GM18505 (cell line): ENCODE data around the gene CXCL10.

Source experiments
- ATAC-seq: cut with Tn5 transposase; IDR thresholded peaks from one replicate; pipeline ENCODE4 v1.9.1; 2021; ENCODE audit not compliant: unreplicated experiment
- POLR2A ChIP-seq: IDR thresholded peaks from 4 replicates; pipeline ENCODE4 v1.6.1; 2011; ENCODE audit warnings: borderline replicate concordance; ENCODE audit not compliant: insufficient read depth, insufficient read length; ENCODE audit errors: extremely low read depth

Gene CXCL10

DNA sequence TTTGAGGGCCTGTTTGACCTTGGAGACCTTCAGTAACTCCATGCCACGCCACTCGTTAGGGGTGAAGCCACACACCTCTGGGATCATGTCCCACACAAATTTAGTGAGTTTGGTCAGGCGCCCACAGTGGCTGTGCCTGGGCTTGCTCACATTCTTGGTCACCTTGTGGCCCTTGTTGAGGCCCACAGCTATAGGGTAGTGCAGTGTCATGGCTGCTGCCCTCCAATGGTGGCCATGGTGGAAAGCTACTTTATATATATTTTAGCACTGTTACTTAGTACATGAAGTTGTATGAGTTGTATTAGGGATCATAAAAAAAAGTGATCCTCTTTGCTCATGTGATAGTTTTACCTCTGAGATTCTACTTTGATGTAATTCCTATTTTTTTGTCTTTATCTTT is 13.6 kb upstream of the CXCL10 start:
- ATAC-seq = no peak

DNA sequence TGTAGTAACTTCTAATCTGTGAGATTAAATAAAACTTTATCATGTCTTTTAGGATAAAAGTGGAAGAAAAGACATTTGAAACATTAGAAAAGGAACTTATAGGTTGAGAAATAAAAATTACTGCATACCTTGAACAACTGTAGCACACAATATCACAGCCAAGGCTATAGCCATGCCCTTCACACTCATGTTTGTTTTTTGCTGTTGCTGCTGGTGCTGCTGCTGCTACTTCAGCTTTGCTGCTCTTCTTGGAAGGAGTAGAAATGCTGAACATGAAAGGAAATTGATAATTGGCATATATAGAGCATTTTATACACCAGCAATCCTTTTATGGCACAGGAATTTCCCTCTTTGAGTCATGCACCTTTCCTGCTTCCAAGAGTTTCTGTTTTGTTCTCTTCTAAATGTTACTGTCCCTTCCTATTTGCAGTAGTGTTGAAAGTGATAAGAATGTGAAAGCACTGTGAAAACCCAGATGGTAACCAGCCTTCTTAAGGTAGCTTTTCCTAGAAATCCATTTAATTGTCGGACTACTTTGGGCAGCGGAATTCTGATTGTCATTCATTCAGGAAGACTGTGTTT is 12.6 kb upstream of the CXCL10 start, which contains the start of gene CXCL11:
CXCL11 (minus strand) TSS at position 272 of the 582 bp plus-strand sequence; CDS start at position 189, 83 bp downstream.
- no peak for ATAC-seq

More for the DNA sequence above, 13.6 kb upstream of the CXCL10 start:
- TF ChIP-seq POLR2A = no peak

DNA sequence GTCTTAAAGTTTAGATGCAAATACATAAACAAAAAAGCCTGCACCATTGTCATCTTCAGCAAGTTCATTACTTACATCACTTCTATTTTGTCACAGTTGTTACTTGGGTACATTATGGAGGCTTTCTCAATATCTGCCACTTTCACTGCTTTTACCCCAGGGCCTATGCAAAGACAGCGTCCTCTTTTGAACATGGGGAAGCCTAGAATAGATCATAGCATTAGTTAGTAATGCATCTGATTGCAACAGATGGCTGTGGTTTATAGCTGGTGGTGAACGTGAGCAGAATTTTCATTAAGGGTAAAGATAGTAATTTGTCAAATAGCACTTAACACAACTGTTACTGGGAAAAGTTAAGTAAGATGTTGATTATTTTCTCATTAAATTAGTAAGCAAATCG is 11.8 kb upstream of the CXCL10 start:
- no peak for TF ChIP-seq POLR2A
- ATAC-seq = no peak

More for the DNA sequence above, 12.6 kb upstream of the CXCL10 start, which contains the start of gene CXCL11:
- TF ChIP-seq POLR2A = no peak

- TF ChIP-seq POLR2A = no peak
- ATAC-seq = no peak
These were observed 6.0 kb upstream of the CXCL10 start for GRCh38 chr4:76029300-76029699.

DNA sequence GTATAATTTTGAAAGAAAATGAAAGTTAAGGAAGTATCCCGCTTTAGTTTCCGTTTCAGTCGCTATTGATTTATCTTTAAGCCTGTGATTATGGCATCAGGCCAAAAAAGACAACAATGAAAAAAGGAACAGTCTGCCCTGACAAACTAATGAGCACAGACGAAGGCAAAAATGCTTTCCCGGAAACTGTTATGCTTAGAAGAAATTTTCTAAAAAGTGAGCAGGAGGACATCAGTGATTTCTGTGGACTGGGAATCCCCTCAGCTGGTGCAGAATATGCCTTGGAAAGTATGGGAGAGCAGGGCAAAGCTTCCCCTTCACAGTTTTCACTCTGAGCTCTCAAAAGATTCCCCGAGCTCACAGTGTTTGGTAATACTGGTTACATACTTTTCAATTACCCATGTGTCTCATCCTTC is 5.1 kb upstream of the CXCL10 start:
- no peak for TF ChIP-seq POLR2A
- no peak for ATAC-seq

DNA sequence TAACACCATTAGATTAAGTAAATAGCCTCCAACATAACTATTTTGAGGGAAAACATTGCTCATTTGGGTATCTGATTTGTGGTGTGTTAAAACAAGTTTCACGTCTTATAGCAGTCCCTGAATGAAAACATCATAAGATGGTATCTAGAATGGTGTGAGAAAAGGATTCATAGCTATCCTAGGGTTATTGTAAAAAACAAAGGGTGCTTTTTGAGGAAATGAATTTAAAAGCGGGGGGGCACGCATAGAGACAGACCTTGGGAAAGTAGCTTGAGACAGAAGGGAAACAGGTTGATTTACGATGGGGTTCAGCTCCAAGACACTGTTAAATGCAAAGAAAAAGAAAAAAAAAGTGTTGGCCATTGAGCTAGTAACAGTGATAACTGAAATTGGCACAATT is 768 bp upstream of the CXCL10 start:
- no peak for ATAC-seq
- no peak for TF ChIP-seq POLR2A

GRCh38 chr4:76022677-76023076 is 620 bp downstream of the CXCL10 start:
- no peak for ATAC-seq

GRCh38 chr4:76022031-76022430 is 1.3 kb downstream of the CXCL10 start:
- no peak for ATAC-seq
- no peak for TF ChIP-seq POLR2A

More at GRCh38 chr4:76022677-76023076, 620 bp downstream of the CXCL10 start:
- TF ChIP-seq POLR2A = no peak

DNA sequence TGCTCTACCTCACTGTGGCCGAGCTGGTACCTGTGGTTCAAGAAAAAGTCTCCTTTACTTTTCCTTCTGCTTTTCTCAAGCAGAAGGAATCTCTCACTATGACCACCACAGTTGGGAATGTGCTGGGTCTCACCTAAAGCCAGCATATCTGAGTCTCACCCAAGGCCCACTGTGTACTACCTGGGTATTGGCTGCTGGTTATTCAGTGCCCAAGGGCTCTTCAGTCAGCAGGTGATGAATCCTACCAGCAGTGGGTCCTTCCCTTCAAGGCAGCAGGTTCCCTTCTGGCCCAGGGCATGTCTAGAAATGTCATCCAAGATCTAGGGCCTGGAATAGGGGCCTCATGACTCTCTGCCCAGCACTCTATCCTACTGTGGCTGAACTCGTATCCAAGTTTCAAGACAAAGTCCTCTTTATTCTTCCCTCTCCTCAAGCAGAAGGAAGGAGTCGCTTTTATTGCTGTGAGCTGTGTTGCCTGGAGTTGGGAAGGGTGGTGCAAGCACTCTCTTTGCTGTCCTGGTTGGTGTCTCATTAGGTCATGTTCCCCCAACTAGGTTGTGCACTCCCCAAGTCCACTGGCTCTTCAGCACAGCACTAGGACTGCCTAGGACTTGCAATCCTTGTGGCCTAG is 6.1 kb downstream of the CXCL10 start:
- no peak for ATAC-seq
- no peak for TF ChIP-seq POLR2A

DNA sequence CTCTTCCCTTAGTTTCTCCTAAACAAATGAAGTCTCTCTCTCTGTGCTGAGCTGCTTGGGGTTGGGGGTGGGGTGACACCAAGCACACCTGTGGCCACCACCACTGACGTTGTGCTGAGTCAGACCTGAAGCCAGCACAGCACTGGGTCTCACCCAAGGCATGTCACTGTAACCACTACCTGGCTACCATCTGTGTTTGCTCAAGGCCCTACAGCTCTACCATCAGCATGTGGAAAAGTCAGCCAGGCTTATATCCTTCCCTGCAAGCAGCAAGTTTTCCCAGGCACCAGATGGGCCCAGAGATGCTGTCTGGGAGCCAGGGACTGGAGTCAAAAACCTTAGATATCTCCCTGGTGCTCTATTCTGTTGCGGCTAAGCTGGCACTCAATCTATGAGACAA is 6.9 kb downstream of the CXCL10 start:
- TF ChIP-seq POLR2A = no peak
- peak; percentile 68 for ATAC-seq

DNA sequence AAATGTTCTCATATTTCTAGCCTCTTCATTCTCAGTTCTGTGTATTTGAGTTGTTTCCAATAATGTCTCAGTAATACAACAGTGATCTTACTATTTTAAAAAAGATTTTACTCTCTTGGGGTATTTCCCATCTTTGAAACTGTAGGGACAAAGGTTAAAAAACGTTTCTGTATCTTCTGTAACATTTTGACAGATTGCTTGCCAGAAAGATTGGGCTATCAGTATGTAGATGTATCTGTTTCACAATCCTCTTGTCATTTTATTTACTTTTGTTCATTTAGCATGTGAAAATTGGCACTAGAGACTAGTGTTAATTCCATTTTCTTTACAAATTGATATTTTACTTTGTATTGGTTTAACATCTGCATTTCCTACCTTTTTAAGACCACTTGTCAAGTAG is 9.8 kb downstream of the CXCL10 start:
- ATAC-seq = no peak
- TF ChIP-seq POLR2A = no peak

DNA sequence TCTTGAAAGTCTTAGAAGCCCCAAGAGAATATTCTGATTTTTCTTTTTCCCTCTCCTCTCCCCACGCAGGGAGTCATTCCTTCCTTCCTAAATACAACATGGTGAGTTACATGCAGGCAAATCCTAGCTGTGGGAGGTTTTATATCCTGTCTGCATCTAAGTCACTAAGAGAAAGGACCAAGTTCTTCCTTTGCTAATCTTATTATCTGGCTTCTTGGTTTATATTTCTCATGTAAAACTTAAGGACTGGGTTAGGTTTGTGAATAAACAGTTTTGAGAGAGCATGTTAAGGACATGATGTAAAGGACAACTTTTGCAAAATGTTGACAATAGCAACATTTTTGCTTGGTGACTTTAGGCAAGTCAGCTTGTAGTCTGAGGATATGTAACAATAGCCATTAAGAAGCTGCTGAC is 10.9 kb downstream of the CXCL10 start:
- ATAC-seq = peak; percentile 1
- TF ChIP-seq POLR2A = no peak

GRCh38 chr4:76011700-76012387 is 11.5 kb downstream of the CXCL10 start:
- no peak for TF ChIP-seq POLR2A
- peak; percentile 55 for ATAC-seq
